Panc1 (cell line): ENCODE measurements around the gene ANO2.

Source experiments
- TF ChIP-seq, protein P1 (sequence below): fragments of 450-650 bp; IDR thresholded peaks from 2 replicates; pipeline ENCODE4 v1.5.1; 2017; ENCODE audit warnings: mild to moderate bottlenecking
- TF ChIP-seq, protein P2 (sequence below), 2 experiments: IDR thresholded peaks; 2 replicates each; pipeline ENCODE4 v1.6.1; 2011 to 2012; ENCODE audit warnings: low read depth in 2 of 2, control low read depth in 1 of 2, low read length in 1 of 2, mild to moderate bottlenecking in 1 of 2, moderate library complexity in 1 of 2; ENCODE audit not compliant: insufficient read depth in 1 of 2

- TF ChIP-seq, protein P1, sequence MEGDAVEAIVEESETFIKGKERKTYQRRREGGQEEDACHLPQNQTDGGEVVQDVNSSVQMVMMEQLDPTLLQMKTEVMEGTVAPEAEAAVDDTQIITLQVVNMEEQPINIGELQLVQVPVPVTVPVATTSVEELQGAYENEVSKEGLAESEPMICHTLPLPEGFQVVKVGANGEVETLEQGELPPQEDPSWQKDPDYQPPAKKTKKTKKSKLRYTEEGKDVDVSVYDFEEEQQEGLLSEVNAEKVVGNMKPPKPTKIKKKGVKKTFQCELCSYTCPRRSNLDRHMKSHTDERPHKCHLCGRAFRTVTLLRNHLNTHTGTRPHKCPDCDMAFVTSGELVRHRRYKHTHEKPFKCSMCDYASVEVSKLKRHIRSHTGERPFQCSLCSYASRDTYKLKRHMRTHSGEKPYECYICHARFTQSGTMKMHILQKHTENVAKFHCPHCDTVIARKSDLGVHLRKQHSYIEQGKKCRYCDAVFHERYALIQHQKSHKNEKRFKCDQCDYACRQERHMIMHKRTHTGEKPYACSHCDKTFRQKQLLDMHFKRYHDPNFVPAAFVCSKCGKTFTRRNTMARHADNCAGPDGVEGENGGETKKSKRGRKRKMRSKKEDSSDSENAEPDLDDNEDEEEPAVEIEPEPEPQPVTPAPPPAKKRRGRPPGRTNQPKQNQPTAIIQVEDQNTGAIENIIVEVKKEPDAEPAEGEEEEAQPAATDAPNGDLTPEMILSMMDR: no peak
- TF ChIP-seq, protein P2, sequence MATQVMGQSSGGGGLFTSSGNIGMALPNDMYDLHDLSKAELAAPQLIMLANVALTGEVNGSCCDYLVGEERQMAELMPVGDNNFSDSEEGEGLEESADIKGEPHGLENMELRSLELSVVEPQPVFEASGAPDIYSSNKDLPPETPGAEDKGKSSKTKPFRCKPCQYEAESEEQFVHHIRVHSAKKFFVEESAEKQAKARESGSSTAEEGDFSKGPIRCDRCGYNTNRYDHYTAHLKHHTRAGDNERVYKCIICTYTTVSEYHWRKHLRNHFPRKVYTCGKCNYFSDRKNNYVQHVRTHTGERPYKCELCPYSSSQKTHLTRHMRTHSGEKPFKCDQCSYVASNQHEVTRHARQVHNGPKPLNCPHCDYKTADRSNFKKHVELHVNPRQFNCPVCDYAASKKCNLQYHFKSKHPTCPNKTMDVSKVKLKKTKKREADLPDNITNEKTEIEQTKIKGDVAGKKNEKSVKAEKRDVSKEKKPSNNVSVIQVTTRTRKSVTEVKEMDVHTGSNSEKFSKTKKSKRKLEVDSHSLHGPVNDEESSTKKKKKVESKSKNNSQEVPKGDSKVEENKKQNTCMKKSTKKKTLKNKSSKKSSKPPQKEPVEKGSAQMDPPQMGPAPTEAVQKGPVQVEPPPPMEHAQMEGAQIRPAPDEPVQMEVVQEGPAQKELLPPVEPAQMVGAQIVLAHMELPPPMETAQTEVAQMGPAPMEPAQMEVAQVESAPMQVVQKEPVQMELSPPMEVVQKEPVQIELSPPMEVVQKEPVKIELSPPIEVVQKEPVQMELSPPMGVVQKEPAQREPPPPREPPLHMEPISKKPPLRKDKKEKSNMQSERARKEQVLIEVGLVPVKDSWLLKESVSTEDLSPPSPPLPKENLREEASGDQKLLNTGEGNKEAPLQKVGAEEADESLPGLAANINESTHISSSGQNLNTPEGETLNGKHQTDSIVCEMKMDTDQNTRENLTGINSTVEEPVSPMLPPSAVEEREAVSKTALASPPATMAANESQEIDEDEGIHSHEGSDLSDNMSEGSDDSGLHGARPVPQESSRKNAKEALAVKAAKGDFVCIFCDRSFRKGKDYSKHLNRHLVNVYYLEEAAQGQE (IDR thresholded peaks at IDR 0.05; ENCODE audit: insufficient read depth in 1 of 2, low read depth in 2 of 2, low read length in 1 of 2): no peak
These were observed 70.5 kb downstream of the ANO2 start for GRCh38 chr12:5874514-5874913.
